Activated CD8-positive, alpha-beta memory T cell treated with anti-CD3 and anti-CD28 coated beads for 1 hour (primary cell): Measurements from ENCODE around the gene PRR29.
"Not testable (repeated sequence)": the region's sequence is repeated elsewhere in the genome, so short reads cannot be mapped to it uniquely, and the experiment has no call there.

Experiments used
- DNase-seq, 2 donors: peaks; one replicate each; pipeline ENCODE4 v3.0.0-alpha.2; 2020; ENCODE audit warnings: low read depth in 1 of 2; ENCODE audit errors: extremely low read depth in 1 of 2

Gene PRR29

GRCh38 chr17:63995626-63996025 is 2.5 kb upstream of the PRR29 start:
- no peak for DNase-seq

- DNase-seq: no peak
These were observed 1.5 kb upstream of the PRR29 start for GRCh38 chr17:63996430-63997182.

- DNase-seq: no peak
These were observed 656 bp upstream of the PRR29 start for GRCh38 chr17:63997341-63998048.

GRCh38 chr17:63998721-63999679 is 849 bp downstream of the PRR29 start:
- DNase-seq: no peak

GRCh38 chr17:63999680-64000531 is 1.8 kb downstream of the PRR29 start:
- DNase-seq: no peak

GRCh38 chr17:64001091-64001579 is 3.0 kb downstream of the PRR29 start:
- DNase-seq: no peak

- DNase-seq: no peak
These were observed 3.8 kb downstream of the PRR29 start for GRCh38 chr17:64001763-64002529.

- no peak for DNase-seq
These were observed 4.7 kb downstream of the PRR29 start for GRCh38 chr17:64002658-64003525.

GRCh38 chr17:64003526-64004121 is 5.5 kb downstream of the PRR29 start:
- DNase-seq: no peak

GRCh38 chr17:64004218-64004770 is 6.1 kb downstream of the PRR29 start:
- DNase-seq: no peak

- no peak for DNase-seq
These were observed 7.0 kb downstream of the PRR29 start for GRCh38 chr17:64004903-64005733.

- DNase-seq: no peak
These were observed 7.6 kb downstream of the PRR29 start for GRCh38 chr17:64005734-64006167.

- DNase-seq: no peak
These were observed 8.4 kb downstream of the PRR29 start for GRCh38 chr17:64006361-64007088.

- DNase-seq: not testable (repeated sequence)
These were observed 9.1 kb downstream of the PRR29 start for GRCh38 chr17:64007089-64007837.

GRCh38 chr17:64007838-64008282 is 9.7 kb downstream of the PRR29 start:
- no peak for DNase-seq
